Adipocyte (in vitro differentiated cells): ENCODE results near the gene OLIG3.

Source experiments
- DNase-seq: peaks from one replicate; pipeline ENCODE4 v3.0.0-alpha.2; 2015; ENCODE audit warnings: low read depth
- H3K27me3 ChIP-seq: replicated peaks from 2 replicates; pipeline ENCODE4 v1.7.0; 2013; ENCODE audit warnings: mild to moderate bottlenecking, low read length, moderate library complexity; ENCODE audit not compliant: control insufficient read depth, insufficient read depth
- H3K36me3 ChIP-seq: 2 replicates; pipeline ENCODE4 v1.7.0; 2013; ENCODE audit warnings: low read length, mild to moderate bottlenecking, moderate library complexity; ENCODE audit not compliant: control insufficient read depth, insufficient read depth, severe bottlenecking
- H3K4me1 ChIP-seq: 2 replicates; pipeline ENCODE4 v1.7.0; 2013; ENCODE audit warnings: mild to moderate bottlenecking, low read length, moderate library complexity; ENCODE audit not compliant: control insufficient read depth, insufficient read depth
- H3K4me3 ChIP-seq: 2 replicates; pipeline ENCODE4 v1.7.0; 2013; ENCODE audit warnings: mild to moderate bottlenecking, low read length, moderate library complexity
- H3K9ac ChIP-seq: 2 replicates; pipeline ENCODE4 v1.7.0; 2013; ENCODE audit warnings: mild to moderate bottlenecking, low read length, moderate library complexity
- H3K9me3 ChIP-seq: 2 replicates; pipeline ENCODE4 v1.7.0; 2013; ENCODE audit warnings: mild to moderate bottlenecking, low read length, moderate library complexity; ENCODE audit not compliant: control insufficient read depth

Gene OLIG3

GRCh38 chr6:137519629-137520176, 25.5 kb upstream of the OLIG3 start:
- no peaks in the 10 kb centered on the region for H3K4me1 ChIP-seq
- H3K36me3 ChIP-seq, result no peaks in the 10 kb centered on the region
- H3K9ac ChIP-seq, result no peak overlapping the region
- peaks cover 50% of the 10 kb centered on the region for H3K27me3 ChIP-seq
- no peaks in the 10 kb centered on the region for H3K9me3 ChIP-seq
- DNase-seq, result no peak
- no peak overlapping the region for H3K4me3 ChIP-seq

- Histone ChIP-seq H3K9me3 (no peaks in the 10 kb centered on the region), H3K4me1 (no peaks in the 10 kb centered on the region), H3K9ac (no peak overlapping the region), H3K36me3 (no peaks in the 10 kb centered on the region), H3K4me3 (no peak overlapping the region), H3K27me3 (peaks cover 63% of the 10 kb centered on the region)
- no peak for DNase-seq
These were observed 24.3 kb upstream of the OLIG3 start for GRCh38 chr6:137518386-137518983.

DNA sequence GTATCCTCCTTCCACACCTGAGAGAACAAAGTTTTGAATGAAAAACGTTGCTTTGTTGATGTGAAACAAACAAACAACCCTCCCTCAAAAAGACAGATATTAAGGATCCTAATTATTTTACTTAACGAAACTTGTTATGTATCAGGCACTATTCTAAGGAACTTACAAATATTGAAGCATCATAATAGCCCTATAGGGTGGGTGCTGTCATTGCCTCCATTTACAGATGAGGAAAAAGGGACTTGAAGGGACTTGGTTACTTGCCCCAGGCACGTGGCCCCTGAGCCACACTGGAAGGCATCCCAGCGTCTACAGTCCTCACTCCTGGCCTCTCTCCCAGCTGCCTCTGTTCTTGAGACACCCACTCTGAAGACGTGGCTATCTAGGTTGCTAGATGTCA, 20.2 kb upstream of the OLIG3 start:
- H3K4me3 ChIP-seq, result no peak overlapping the region
- no peaks in the 10 kb centered on the region for H3K4me1 ChIP-seq
- no peak for DNase-seq
- H3K9ac ChIP-seq, result no peak overlapping the region
- peaks cover 10% of the 10 kb centered on the region for H3K9me3 ChIP-seq
- peaks cover 74% of the 10 kb centered on the region for H3K27me3 ChIP-seq
- H3K36me3 ChIP-seq, result no peaks in the 10 kb centered on the region

GRCh38 chr6:137512757-137513605, 18.8 kb upstream of the OLIG3 start:
- H3K27me3 ChIP-seq, result peaks cover 66% of the 10 kb centered on the region
- peaks cover 12% of the 10 kb centered on the region for H3K9me3 ChIP-seq
- H3K36me3 ChIP-seq, result no peaks in the 10 kb centered on the region
- no peak overlapping the region for H3K4me3 ChIP-seq
- no peak for DNase-seq
- no peaks in the 10 kb centered on the region for H3K4me1 ChIP-seq
- no peak overlapping the region for H3K9ac ChIP-seq

- Histone ChIP-seq H3K9me3 (peaks cover 12% of the 10 kb centered on the region), H3K27me3 (peaks cover 56% of the 10 kb centered on the region), H3K4me1 (no peaks in the 10 kb centered on the region), H3K9ac (no peak overlapping the region), H3K36me3 (no peaks in the 10 kb centered on the region), H3K4me3 (no peak overlapping the region)
- DNase-seq, result no peak
These were observed 16.7 kb upstream of the OLIG3 start for GRCh38 chr6:137510923-137511322.

DNA sequence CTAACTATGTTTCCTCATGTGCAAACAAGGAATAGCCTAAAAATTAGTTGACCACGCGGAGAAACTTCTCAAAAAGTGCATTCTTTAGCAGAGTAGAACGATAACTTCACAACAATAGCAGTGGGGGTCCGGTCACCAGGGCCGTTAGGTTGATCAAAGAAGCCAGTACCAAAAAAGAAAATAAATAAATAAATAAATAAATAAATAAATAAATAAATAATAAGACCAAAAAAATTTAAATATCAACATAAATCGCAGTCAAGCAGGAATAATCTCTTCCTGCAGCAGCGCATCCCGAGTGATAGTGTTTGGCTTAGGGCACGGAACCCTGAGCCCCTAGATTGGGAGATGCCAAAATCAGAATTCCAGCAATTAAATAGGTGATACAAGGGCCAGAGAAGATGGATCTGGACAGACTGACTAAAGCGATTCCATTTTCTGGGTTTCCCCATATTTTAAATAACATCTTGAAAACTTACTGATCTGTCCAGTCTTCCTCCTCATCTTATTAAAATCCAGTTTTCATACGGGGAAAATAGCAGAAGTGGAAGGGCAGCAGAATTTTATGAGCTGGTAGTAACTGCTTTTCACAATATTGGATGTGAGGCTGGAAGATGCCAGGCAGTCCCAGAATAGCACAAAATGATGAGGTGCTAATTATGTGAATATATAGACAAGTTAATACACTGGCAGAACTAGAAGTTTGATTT, 4.4 kb upstream of the OLIG3 start:
- no peak overlapping the region for H3K4me3 ChIP-seq
- H3K9ac ChIP-seq, result no peak overlapping the region
- H3K27me3 ChIP-seq, result peaks cover 82% of the 10 kb centered on the region

GRCh38 chr6:137497721-137498463, 3.7 kb upstream of the OLIG3 start:
- Histone ChIP-seq H3K4me1 (peaks cover 3% of the 10 kb centered on the region), H3K9ac (no peak overlapping the region), H3K9me3 (no peaks in the 10 kb centered on the region), H3K4me3 (no peak overlapping the region), H3K27me3 (peaks cover 90% of the 10 kb centered on the region), H3K36me3 (no peaks in the 10 kb centered on the region)
- DNase-seq, result no peak

More for the DNA sequence above, 4.4 kb upstream of the OLIG3 start:
- Histone ChIP-seq H3K9me3 (no peaks in the 10 kb centered on the region), H3K36me3 (no peaks in the 10 kb centered on the region), H3K4me1 (peaks cover 3% of the 10 kb centered on the region)
- DNase-seq, result no peak

DNA sequence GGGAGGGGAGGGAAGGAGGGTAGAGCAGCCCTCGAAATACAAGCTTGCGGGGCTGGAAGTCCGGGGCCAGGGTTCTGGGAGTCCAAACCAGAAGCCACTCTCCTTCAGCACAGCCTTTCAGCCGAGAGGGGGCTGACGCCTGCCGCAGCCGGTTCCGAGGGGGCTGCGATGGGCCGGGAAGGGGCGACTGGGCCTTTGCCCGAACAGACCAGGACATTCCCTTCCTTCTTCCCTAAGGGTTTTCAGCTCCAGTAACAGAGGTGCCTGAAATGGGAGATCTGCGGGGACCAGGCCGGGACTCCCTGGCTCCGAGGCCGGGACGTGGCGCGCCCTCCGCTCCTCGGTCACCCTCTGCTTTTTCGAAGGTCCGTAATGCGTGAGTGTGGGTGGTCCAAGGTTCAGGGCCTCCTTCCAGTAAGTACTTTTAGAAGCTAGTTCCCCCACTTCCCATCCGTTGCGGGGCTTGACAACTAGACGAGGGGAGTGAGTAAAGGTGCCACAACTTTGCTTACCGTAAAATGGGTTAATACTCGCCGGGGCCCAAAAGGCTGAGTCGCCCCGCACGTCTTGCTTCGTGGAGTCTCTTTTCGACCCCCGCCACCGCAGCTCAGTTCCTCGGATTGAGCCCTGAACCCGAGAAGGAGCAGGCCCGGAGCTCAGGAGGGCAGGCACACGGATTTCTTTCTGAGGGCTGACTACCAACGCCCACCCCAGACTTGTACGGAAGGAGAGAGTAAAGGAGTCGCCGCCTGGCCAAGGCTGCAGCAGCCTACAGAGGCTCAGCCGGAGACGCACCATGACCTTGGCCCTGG, 2.9 kb upstream of the OLIG3 start:
- peaks cover 93% of the 10 kb centered on the region for H3K27me3 ChIP-seq
- no peak overlapping the region for H3K4me3 ChIP-seq
- no peak for DNase-seq
- H3K9ac ChIP-seq, result no peak overlapping the region
- H3K36me3 ChIP-seq, result no peaks in the 10 kb centered on the region
- no peaks in the 10 kb centered on the region for H3K9me3 ChIP-seq
- peaks cover 3% of the 10 kb centered on the region for H3K4me1 ChIP-seq

GRCh38 chr6:137496368-137496767, 2.2 kb upstream of the OLIG3 start:
- H3K9me3 ChIP-seq, result no peaks in the 10 kb centered on the region
- no peak overlapping the region for H3K4me3 ChIP-seq
- no peaks in the 10 kb centered on the region for H3K36me3 ChIP-seq
- no peak for DNase-seq
- H3K27me3 ChIP-seq, result peaks cover 97% of the 10 kb centered on the region
- H3K9ac ChIP-seq, result no peak overlapping the region
- peaks cover 3% of the 10 kb centered on the region for H3K4me1 ChIP-seq

DNA sequence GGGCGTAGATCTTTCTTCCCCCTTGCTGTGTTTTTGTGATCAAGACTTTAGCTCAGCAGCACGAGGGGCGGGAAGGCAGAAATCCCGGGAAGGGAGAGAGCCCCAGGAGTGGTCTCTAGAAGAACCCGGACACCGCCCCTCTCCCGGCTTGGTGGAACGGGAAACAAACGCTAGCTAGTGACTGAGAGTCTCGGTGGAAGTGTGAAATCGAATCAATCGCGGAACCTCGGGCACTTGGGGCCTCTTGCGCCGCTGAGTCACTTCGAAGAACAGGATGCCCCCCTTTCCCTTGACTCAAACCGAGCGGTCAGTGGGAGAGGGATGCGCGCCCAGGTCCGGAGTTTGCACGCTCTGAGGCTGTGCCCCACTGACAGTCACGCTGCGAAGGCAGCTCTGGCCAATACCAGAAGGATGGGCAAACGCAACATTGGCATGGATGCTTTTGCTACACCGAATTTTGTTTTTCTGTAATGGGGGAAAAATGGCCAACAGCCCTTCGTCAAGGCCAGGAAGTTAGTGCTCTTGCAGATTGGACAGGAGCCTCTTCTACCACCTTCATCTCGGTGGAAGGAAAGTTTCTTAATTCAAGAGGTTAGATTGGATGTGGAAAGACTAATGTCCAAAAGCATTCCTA, 1.6 kb upstream of the OLIG3 start:
- H3K4me1 ChIP-seq, result peaks cover 3% of the 10 kb centered on the region
- H3K27me3 ChIP-seq, result peaks cover 97% of the 10 kb centered on the region
- H3K36me3 ChIP-seq, result no peaks in the 10 kb centered on the region
- DNase-seq, result no peak
- H3K9ac ChIP-seq, result no peak overlapping the region
- H3K9me3 ChIP-seq, result no peaks in the 10 kb centered on the region
- no peak overlapping the region for H3K4me3 ChIP-seq
